ENCODE results near the gene UPK3BL2.
"Not testable (repeated sequence)": the region's sequence is repeated elsewhere in the genome, so short reads cannot be mapped to it uniquely, and the experiment has no call there.

UPK3BL2 gene

GRCh38 chr7:102543596-102543995, at the start of gene UPK3BL2:
TSS of gene UPK3BL2 (minus strand) at chr7:102543696. CDS start at chr7:102543636, 60 bp downstream.
- not testable (repeated sequence) for H3K36me3 Mint-ChIP-seq, H3K4me1 Mint-ChIP-seq, H3K27ac Mint-ChIP-seq, H3K27me3 Mint-ChIP-seq, H3K9me3 Mint-ChIP-seq, H3K4me3 Mint-ChIP-seq, ATAC-seq

GRCh38 chr7:102592477-102593019, 49.1 kb upstream of the UPK3BL2 start:
- H3K36me3 Mint-ChIP-seq, H3K27me3 Mint-ChIP-seq, H3K4me3 Mint-ChIP-seq, H3K4me1 Mint-ChIP-seq, H3K9me3 Mint-ChIP-seq, H3K27ac Mint-ChIP-seq: not testable (repeated sequence)
- ATAC-seq: peak; percentile 83

- H3K4me1 Mint-ChIP-seq, H3K9me3 Mint-ChIP-seq, H3K36me3 Mint-ChIP-seq, H3K4me3 Mint-ChIP-seq, H3K27ac Mint-ChIP-seq, H3K27me3 Mint-ChIP-seq: not testable (repeated sequence)
- peak; percentile 54 for ATAC-seq
Observed at GRCh38 chr7:102589857-102590256, 46.4 kb upstream of the UPK3BL2 start.

GRCh38 chr7:102583495-102583894, 40.0 kb upstream of the UPK3BL2 start:
- H3K36me3 Mint-ChIP-seq, ATAC-seq, H3K4me3 Mint-ChIP-seq, H3K27ac Mint-ChIP-seq, H3K9me3 Mint-ChIP-seq, H3K4me1 Mint-ChIP-seq, H3K27me3 Mint-ChIP-seq: not testable (repeated sequence)

- ATAC-seq, H3K27me3 Mint-ChIP-seq, H3K4me1 Mint-ChIP-seq, H3K36me3 Mint-ChIP-seq, H3K9me3 Mint-ChIP-seq, H3K4me3 Mint-ChIP-seq, H3K27ac Mint-ChIP-seq: not testable (repeated sequence)
Observed at GRCh38 chr7:102581722-102582121, 38.2 kb upstream of the UPK3BL2 start.

- peak; percentile 39 for ATAC-seq
Observed at GRCh38 chr7:102578486-102578885, 35.0 kb upstream of the UPK3BL2 start.

GRCh38 chr7:102577315-102578240, 34.1 kb upstream of the UPK3BL2 start:
- not testable (repeated sequence) for H3K27ac Mint-ChIP-seq, ATAC-seq, H3K36me3 Mint-ChIP-seq, H3K4me3 Mint-ChIP-seq, H3K9me3 Mint-ChIP-seq, H3K27me3 Mint-ChIP-seq, H3K4me1 Mint-ChIP-seq

More at GRCh38 chr7:102578486-102578885, 35.0 kb upstream of the UPK3BL2 start:
- H3K27ac Mint-ChIP-seq, H3K36me3 Mint-ChIP-seq, H3K9me3 Mint-ChIP-seq, H3K27me3 Mint-ChIP-seq, H3K4me3 Mint-ChIP-seq, H3K4me1 Mint-ChIP-seq: not testable (repeated sequence)

GRCh38 chr7:102576363-102576762, 32.9 kb upstream of the UPK3BL2 start:
- not testable (repeated sequence) for H3K4me3 Mint-ChIP-seq, ATAC-seq, H3K4me1 Mint-ChIP-seq, H3K27me3 Mint-ChIP-seq, H3K9me3 Mint-ChIP-seq, H3K36me3 Mint-ChIP-seq, H3K27ac Mint-ChIP-seq

- not testable (repeated sequence) for H3K4me1 Mint-ChIP-seq, H3K27me3 Mint-ChIP-seq, ATAC-seq, H3K27ac Mint-ChIP-seq, H3K9me3 Mint-ChIP-seq, H3K4me3 Mint-ChIP-seq, H3K36me3 Mint-ChIP-seq
Observed at GRCh38 chr7:102574607-102575006, 31.1 kb upstream of the UPK3BL2 start.

GRCh38 chr7:102572261-102573239, 29.1 kb upstream of the UPK3BL2 start, which contains the start of gene POLR2J3:
TSS of gene POLR2J3 (minus strand) at chr7:102572583. CDS start at chr7:102572521, 62 bp downstream.
- H3K9me3 Mint-ChIP-seq, H3K4me1 Mint-ChIP-seq, H3K27me3 Mint-ChIP-seq, H3K36me3 Mint-ChIP-seq: not testable (repeated sequence)
- peak within 1 kb of the TSS; percentile 63 for H3K27ac Mint-ChIP-seq
- ATAC-seq: peak; percentile 97
- peak within 1 kb of the TSS; percentile 79 for H3K4me3 Mint-ChIP-seq

- H3K27ac Mint-ChIP-seq, ATAC-seq, H3K9me3 Mint-ChIP-seq, H3K36me3 Mint-ChIP-seq, H3K27me3 Mint-ChIP-seq, H3K4me3 Mint-ChIP-seq, H3K4me1 Mint-ChIP-seq: not testable (repeated sequence)
Observed at GRCh38 chr7:102568620-102569019, 25.1 kb upstream of the UPK3BL2 start.

GRCh38 chr7:102550808-102551422, 7.4 kb upstream of the UPK3BL2 start, which contains the start of gene SPDYE2:
TSS of gene SPDYE2 (plus strand) at chr7:102551226. CDS start at chr7:102553256, 2,030 bp downstream.
- not testable (repeated sequence) for H3K36me3 Mint-ChIP-seq, H3K4me3 Mint-ChIP-seq, H3K27me3 Mint-ChIP-seq, H3K9me3 Mint-ChIP-seq, ATAC-seq, H3K27ac Mint-ChIP-seq, H3K4me1 Mint-ChIP-seq

- not testable (repeated sequence) for H3K4me3 Mint-ChIP-seq, H3K27ac Mint-ChIP-seq, H3K9me3 Mint-ChIP-seq, H3K27me3 Mint-ChIP-seq, H3K4me1 Mint-ChIP-seq, H3K36me3 Mint-ChIP-seq
- peak; percentile 90 for ATAC-seq
Observed at GRCh38 chr7:102546353-102546752, 2.9 kb upstream of the UPK3BL2 start.

GRCh38 chr7:102545288-102545687, 1.8 kb upstream of the UPK3BL2 start:
- not testable (repeated sequence) for H3K27ac Mint-ChIP-seq, ATAC-seq, H3K27me3 Mint-ChIP-seq, H3K36me3 Mint-ChIP-seq, H3K4me1 Mint-ChIP-seq, H3K9me3 Mint-ChIP-seq, H3K4me3 Mint-ChIP-seq

GRCh38 chr7:102544372-102544771, 876 bp upstream of the UPK3BL2 start:
- H3K4me1 Mint-ChIP-seq, H3K27ac Mint-ChIP-seq, H3K9me3 Mint-ChIP-seq, H3K4me3 Mint-ChIP-seq, H3K36me3 Mint-ChIP-seq, H3K27me3 Mint-ChIP-seq, ATAC-seq: not testable (repeated sequence)

All from stimulated activated memory B cell treated with anti-CD40 and anti-IgM and Interleukin-4, amounts not matched to agents 10 μg/mL and 1 μg/mL and 100 μg/mL, for 72 hours (primary cell).